ENCODE results near the gene GCAT.

Gene GCAT

GRCh38 chr22:37852418-37852817, 44.7 kb downstream of the GCAT start:
- H3K4me3 ChIP-seq, result no peak overlapping the region
- peaks cover 41 to 59% (median 53%) of the 10 kb centered on the region in 3 donors for H3K36me3 ChIP-seq
- H3K27ac ChIP-seq, result no peak overlapping the region
- H3K27me3 ChIP-seq, result no peaks in the 10 kb centered on the region
- no peaks in the 10 kb centered on the region for H3K9me3 ChIP-seq
- no peak for DNase-seq
- intact Hi-C loops (cut with DNase I; ENCODE audit: low total_unique reads), result no loop called here
- H3K4me1 ChIP-seq, result peaks cover 6 to 59% (median 38%) of the 10 kb centered on the region in 4 donors
- TF ChIP-seq, protein P1, sequence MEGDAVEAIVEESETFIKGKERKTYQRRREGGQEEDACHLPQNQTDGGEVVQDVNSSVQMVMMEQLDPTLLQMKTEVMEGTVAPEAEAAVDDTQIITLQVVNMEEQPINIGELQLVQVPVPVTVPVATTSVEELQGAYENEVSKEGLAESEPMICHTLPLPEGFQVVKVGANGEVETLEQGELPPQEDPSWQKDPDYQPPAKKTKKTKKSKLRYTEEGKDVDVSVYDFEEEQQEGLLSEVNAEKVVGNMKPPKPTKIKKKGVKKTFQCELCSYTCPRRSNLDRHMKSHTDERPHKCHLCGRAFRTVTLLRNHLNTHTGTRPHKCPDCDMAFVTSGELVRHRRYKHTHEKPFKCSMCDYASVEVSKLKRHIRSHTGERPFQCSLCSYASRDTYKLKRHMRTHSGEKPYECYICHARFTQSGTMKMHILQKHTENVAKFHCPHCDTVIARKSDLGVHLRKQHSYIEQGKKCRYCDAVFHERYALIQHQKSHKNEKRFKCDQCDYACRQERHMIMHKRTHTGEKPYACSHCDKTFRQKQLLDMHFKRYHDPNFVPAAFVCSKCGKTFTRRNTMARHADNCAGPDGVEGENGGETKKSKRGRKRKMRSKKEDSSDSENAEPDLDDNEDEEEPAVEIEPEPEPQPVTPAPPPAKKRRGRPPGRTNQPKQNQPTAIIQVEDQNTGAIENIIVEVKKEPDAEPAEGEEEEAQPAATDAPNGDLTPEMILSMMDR (IDR thresholded peaks at IDR 0.05), result no peak

DNA sequence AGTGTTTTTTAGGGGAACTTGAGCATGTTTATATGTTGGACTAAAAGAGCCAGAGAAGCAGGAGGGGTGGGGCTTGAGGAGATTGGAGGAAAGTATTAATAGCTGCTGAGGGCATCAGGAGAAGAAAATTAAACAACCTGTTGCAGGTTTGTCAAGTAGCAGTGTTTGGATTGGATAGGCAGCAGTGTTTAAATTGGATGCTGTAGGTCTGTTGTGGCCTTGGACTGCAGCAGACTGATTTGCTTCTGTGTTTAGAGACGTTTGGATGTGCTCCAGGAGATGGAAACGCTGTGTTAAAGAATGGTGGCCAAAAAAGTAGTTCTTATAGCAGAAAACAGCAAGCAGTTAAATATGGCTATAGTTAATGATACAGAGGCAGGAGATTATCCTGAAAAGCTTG, 47.2 kb downstream of the GCAT start:
- Histone ChIP-seq H3K4me1 (peaks cover 5 to 72% (median 48%) of the 10 kb centered on the region in 4 donors), H3K4me3 (no peak overlapping the region), H3K27me3 (no peaks in the 10 kb centered on the region), H3K9me3 (no peaks in the 10 kb centered on the region), H3K27ac (peak overlapping the region; percentile 48 to 58), H3K36me3 (peaks cover 42 to 83% (median 61%) of the 10 kb centered on the region in 3 donors)
- TF ChIP-seq, protein P1 (IDR thresholded peaks at IDR 0.05), result no peak
- no peak for DNase-seq
- intact Hi-C loops (cut with DNase I; ENCODE audit: low total_unique reads), result no loop called here

DNA sequence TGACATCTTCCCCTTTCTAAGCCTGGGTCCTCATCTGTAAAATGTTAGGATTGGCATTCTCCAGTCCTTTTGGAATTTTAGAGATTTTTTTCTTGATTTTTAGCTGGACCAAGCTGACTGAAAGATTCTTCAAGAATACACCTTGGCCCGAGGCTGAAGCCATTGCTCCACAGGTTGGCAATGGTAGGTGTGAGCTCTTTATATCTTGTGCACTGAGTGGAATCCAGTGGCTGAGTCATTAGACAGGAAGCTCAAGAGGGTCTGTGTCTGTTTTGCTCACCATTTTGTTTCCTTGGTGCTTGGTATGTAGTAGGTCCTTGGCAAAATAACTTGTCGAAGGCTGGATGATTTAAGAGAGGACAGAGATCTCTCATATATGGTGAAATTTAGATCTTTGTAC, 47.7 kb downstream of the GCAT start:
- no peak overlapping the region for H3K4me3 ChIP-seq
- DNase-seq, result no peak
- TF ChIP-seq, protein P1 (IDR thresholded peaks at IDR 0.05), result no peak
- no peaks in the 10 kb centered on the region for H3K9me3 ChIP-seq
- no peaks in the 10 kb centered on the region for H3K27me3 ChIP-seq
- H3K36me3 ChIP-seq, result peaks cover 42 to 87% (median 64%) of the 10 kb centered on the region in 3 donors
- peak overlapping the region in 1 of 2 donors; percentile 58 for H3K27ac ChIP-seq
- intact Hi-C loops (cut with DNase I; ENCODE audit: low total_unique reads), result no loop called here
- peaks cover 0 to 72% (median 43%) of the 10 kb centered on the region in 4 donors for H3K4me1 ChIP-seq

GRCh38 chr22:37860796-37861421, 53.2 kb downstream of the GCAT start:
- peaks cover 0 to 56% (median 23%) of the 10 kb centered on the region in 4 donors for H3K4me1 ChIP-seq
- no peaks in the 10 kb centered on the region for H3K9me3 ChIP-seq
- H3K27me3 ChIP-seq, result no peaks in the 10 kb centered on the region
- H3K27ac ChIP-seq, result peak overlapping the region; percentile 70 to 83
- H3K36me3 ChIP-seq, result peaks cover 51 to 95% (median 77%) of the 10 kb centered on the region in 3 donors
- intact Hi-C loops (cut with DNase I; ENCODE audit: low total_unique reads), result no loop called here
- TF ChIP-seq, protein P1 (IDR thresholded peaks at IDR 0.05), result no peak
- DNase-seq, result no peak
- H3K4me3 ChIP-seq, result no peak overlapping the region

- peak overlapping the region in 1 of 2 donors; percentile 11 for H3K27ac ChIP-seq
- intact Hi-C loops (cut with DNase I; ENCODE audit: low total_unique reads), result no loop called here
Observed at GRCh38 chr22:37862570-37863325, 55.0 kb downstream of the GCAT start.

More at GRCh38 chr22:37862570-37863325, 55.0 kb downstream of the GCAT start:
- Histone ChIP-seq H3K36me3 (peaks cover 49 to 95% (median 76%) of the 10 kb centered on the region in 3 donors), H3K4me1 (peaks cover 0 to 50% (median 22%) of the 10 kb centered on the region in 4 donors), H3K9me3 (no peaks in the 10 kb centered on the region), H3K27me3 (no peaks in the 10 kb centered on the region), H3K4me3 (no peak overlapping the region)
- TF ChIP-seq, protein P1 (IDR thresholded peaks at IDR 0.05), result no peak
- DNase-seq, result no peak

Data from tibial artery (tissue), 4 donors.